Measurements from ENCODE around the gene BTBD2. TPM values are rescaled to one million over a fixed set of nuclear protein-coding genes. Genes with fewer than 3 reads are reported as not detected.
A peak's percentile ranks its signal among the peaks of the same experiment; 100 is the strongest.

The BTBD2 gene
- total and polyA plus RNA-seq, 2 of the 13 experiments (the other 11 are each of a cell fraction or from before 2014, with no cell fraction given) = 28.1 to 45.3 TPM

DNA sequence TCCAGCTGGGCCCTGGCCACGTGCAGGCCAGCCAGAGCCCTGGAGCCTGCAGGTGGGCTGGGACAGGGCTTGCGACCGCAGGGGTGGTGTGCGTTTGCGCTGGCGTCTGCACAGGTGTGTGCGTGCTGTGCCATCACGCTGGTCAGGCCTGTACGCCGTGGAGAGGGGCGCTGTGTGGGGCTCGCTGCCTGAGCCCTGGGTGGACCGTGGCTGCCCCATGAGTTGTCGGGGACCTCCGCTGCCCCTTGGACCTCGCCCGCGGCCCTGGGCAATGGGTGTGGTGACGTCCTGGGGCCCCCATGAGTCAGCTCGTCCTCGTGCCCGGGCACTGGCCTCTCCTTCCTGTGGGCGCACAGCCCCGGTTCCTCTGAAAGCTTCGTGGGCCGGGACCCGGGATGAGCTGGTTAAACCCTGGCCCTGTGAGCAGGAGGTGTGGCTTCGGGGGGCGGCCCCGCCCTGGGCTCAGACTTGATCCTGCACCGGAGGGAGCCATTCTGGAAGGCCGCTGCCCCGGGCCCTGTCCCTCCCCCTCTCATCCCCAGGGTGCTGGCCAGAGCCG is 67.8 kb downstream of the BTBD2 start:
- intact Hi-C loops (cut with micrococcal nuclease; ENCODE audit: unreplicated experiment) = no loop called here
- no peak overlapping the region for H3K27ac ChIP-seq (ENCODE audit: extremely low read length, insufficient read depth, low read length)
- POLR2A ChIA-PET = no interaction called here

DNA sequence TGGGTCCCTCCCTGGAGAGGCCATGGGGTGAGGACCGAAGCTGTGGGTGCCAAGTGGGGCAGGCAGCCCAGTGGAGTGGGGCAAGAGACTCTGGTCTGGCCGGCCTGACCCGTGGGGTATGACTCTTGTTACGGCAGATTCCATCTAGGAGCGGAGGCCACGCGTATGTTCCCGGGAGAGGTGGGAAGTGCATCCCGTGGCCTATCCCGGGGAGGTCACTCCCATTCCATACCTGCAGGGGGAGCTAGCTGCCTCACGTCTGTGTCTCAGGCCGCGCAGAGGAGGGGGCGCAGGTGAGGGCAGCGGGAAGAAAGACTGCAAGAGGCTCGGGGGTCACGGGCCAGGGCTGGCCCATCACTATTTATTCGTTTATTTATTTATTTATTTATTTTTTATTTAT is 69.6 kb downstream of the BTBD2 start:
- no peaks in the 10 kb centered on the region; a peak in 1 of 5 replicates for H3K27me3 ChIP-seq (ENCODE audit: control insufficient read depth in 1 of 2, insufficient read depth in 2 of 2, low read length in 2 of 2)
- H3K79me2 ChIP-seq (ENCODE audit: insufficient read depth, low read length) = peaks cover 73% of the 10 kb centered on the region
- intact Hi-C loops (cut with micrococcal nuclease; ENCODE audit: unreplicated experiment) = no loop called here
- H3K9me3 ChIP-seq (ENCODE audit: low read length) = no peaks in the 10 kb centered on the region
- H3K36me3 ChIP-seq (replicated peaks in 1 of 2; ENCODE audit: control insufficient read depth in 1 of 2, insufficient read depth in 2 of 2, low read length in 2 of 2) = peaks cover 2 to 9% of the 10 kb centered on the region in 2 experiments; a peak in 3 of 5 replicates
- no peak overlapping the region for H3K9ac ChIP-seq (ENCODE audit: insufficient read depth, low read depth, low read length)
- H3K27ac ChIP-seq (ENCODE audit: extremely low read length, insufficient read depth, low read length) = no peak overlapping the region
- POLR2A ChIA-PET = no interaction called here
- no peak overlapping the region for H3K4me3 ChIP-seq (replicated peaks in 1 of 3; ENCODE audit: insufficient read depth in 1 of 3, low read depth in 2 of 3, low read length in 3 of 3)
- in situ Hi-C loops (cut with HindIII; ENCODE audit: extremely low pct_ligation_motif_present, low pct_unique_long_range_greater_than_20kb) = no loop called here
- peaks cover 21% of the 10 kb centered on the region for H3K4me1 ChIP-seq (ENCODE audit: insufficient read depth, low read length)
- H4K20me1 ChIP-seq (ENCODE audit: insufficient read depth, low read length) = peaks cover 57% of the 10 kb centered on the region
- peak; percentile 35 for ATAC-seq
- DNase-seq (ENCODE audit: low spot score) = peak; percentile 58
- CTCF ChIA-PET (ENCODE audit: low intra/inter-chr PET ratio, low total read pairs) = interaction anchor here (0.5 to 0.7 kb wide), 2 partner anchors 124 kb away, joined by 3 to 4 read pairs; no protein-coding TSS in a partner anchor
- H2AFZ ChIP-seq (ENCODE audit: low read length) = no peak overlapping the region
- BruUV-seq (replicated peaks) = no TSS peak
- FAIRE-seq = peak; percentile 43
- 0 out of 2 replicates have a peak overlapping the region, but pooled peaks have one; percentile 3 for H3K4me2 ChIP-seq (ENCODE audit: low read depth, low read length)
- WGBS (ENCODE audit: low lambda C conversion rate) = 43% methylated on average over 15 of the region's 18 CpGs
- TF ChIP-seq ZNF766 (CRISPR knock-in tag; IDR thresholded peaks at IDR 0.05; ENCODE audit: borderline replicate concordance) (no peak), IRF2 (CRISPR knock-in tag; IDR thresholded peaks at IDR 0.05) (0 out of 2 replicates have a peak, but pooled peaks have one; percentile 21), HNRNPLL (IDR thresholded peaks at IDR 0.05; ENCODE audit: low read depth, low read length, poor library complexity, severe bottlenecking) (peak; percentile 19), SALL1 (CRISPR knock-in tag; IDR thresholded peaks at IDR 0.05) (peak; percentile 50), DPF2 (CRISPR knock-in tag; IDR thresholded peaks at IDR 0.05; ENCODE audit: borderline replicate concordance, low read depth) (no peak), ZSCAN29 (CRISPR knock-in tag; conservative IDR thresholded peaks at IDR 0.05) (no peak), ZFY (CRISPR knock-in tag; IDR thresholded peaks at IDR 0.05) (peak; percentile 21; the same call in 1 of the 2 replicates)
- TF ChIP-seq, protein P1, sequence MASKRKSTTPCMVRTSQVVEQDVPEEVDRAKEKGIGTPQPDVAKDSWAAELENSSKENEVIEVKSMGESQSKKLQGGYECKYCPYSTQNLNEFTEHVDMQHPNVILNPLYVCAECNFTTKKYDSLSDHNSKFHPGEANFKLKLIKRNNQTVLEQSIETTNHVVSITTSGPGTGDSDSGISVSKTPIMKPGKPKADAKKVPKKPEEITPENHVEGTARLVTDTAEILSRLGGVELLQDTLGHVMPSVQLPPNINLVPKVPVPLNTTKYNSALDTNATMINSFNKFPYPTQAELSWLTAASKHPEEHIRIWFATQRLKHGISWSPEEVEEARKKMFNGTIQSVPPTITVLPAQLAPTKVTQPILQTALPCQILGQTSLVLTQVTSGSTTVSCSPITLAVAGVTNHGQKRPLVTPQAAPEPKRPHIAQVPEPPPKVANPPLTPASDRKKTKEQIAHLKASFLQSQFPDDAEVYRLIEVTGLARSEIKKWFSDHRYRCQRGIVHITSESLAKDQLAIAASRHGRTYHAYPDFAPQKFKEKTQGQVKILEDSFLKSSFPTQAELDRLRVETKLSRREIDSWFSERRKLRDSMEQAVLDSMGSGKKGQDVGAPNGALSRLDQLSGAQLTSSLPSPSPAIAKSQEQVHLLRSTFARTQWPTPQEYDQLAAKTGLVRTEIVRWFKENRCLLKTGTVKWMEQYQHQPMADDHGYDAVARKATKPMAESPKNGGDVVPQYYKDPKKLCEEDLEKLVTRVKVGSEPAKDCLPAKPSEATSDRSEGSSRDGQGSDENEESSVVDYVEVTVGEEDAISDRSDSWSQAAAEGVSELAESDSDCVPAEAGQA (IDR thresholded peaks at IDR 0.05; ENCODE audit: low read depth) = peak; percentile 46; the same call in 1 of the 2 replicates
- TF ChIP-seq, protein P1 (CRISPR knock-in tag; IDR thresholded peaks at IDR 0.05; ENCODE audit: borderline replicate concordance) = no peak
- TF ChIP-seq, protein P2, sequence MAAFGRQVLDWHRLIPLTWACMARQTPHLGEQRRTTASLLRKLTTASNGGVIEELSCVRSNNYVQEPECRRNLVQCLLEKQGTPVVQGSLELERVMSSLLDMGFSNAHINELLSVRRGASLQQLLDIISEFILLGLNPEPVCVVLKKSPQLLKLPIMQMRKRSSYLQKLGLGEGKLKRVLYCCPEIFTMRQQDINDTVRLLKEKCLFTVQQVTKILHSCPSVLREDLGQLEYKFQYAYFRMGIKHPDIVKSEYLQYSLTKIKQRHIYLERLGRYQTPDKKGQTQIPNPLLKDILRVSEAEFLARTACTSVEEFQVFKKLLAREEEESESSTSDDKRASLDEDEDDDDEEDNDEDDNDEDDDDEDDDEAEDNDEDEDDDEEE (CRISPR knock-in tag; IDR thresholded peaks at IDR 0.05) = no peak

More for the DNA sequence above, 67.8 kb downstream of the BTBD2 start:
- 80% methylated on average over 1 of the region's 34 CpGs for WGBS (ENCODE audit: low lambda C conversion rate)
- no peak overlapping the region for H2AFZ ChIP-seq (ENCODE audit: low read length)
- TF ChIP-seq BRD4 (CRISPR knock-in tag; IDR thresholded peaks at IDR 0.05) (no peak), RARA (CRISPR knock-in tag; IDR thresholded peaks at IDR 0.05) (no peak), AGO2 (optimal IDR thresholded peaks at IDR 0.05; ENCODE audit: low read depth, low read length) (peak; percentile 30), KAT2B (IDR thresholded peaks at IDR 0.05; ENCODE audit: borderline replicate concordance, low read depth, low read length) (no peak)
- H3K4me3 ChIP-seq (replicated peaks in 1 of 3; ENCODE audit: insufficient read depth in 1 of 3, low read depth in 2 of 3, low read length in 3 of 3) = no peak overlapping the region
- no peak for ATAC-seq
- H3K36me3 ChIP-seq (replicated peaks in 1 of 2; ENCODE audit: control insufficient read depth in 1 of 2, insufficient read depth in 2 of 2, low read length in 2 of 2) = peaks cover 5 to 17% of the 10 kb centered on the region in 2 experiments; a peak in 4 of 5 replicates
- in situ Hi-C loops (cut with HindIII; ENCODE audit: extremely low pct_ligation_motif_present, low pct_unique_long_range_greater_than_20kb) = no loop called here
- H3K9ac ChIP-seq (ENCODE audit: insufficient read depth, low read depth, low read length) = no peak overlapping the region
- no peaks in the 10 kb centered on the region for H3K27me3 ChIP-seq (ENCODE audit: control insufficient read depth in 1 of 2, insufficient read depth in 2 of 2, low read length in 2 of 2)
- peaks cover 73% of the 10 kb centered on the region for H3K79me2 ChIP-seq (ENCODE audit: insufficient read depth, low read length)
- no peak for FAIRE-seq
- peaks cover 21% of the 10 kb centered on the region for H3K4me1 ChIP-seq (ENCODE audit: insufficient read depth, low read length)
- H3K9me3 ChIP-seq (ENCODE audit: low read length) = no peaks in the 10 kb centered on the region
- CTCF ChIA-PET (ENCODE audit: low intra/inter-chr PET ratio, low total read pairs) = no interaction called here
- no peak for DNase-seq (ENCODE audit: low spot score)
- BruUV-seq (replicated peaks) = no TSS peak
- H3K4me2 ChIP-seq (ENCODE audit: low read depth, low read length) = no peak overlapping the region
- peaks cover 53% of the 10 kb centered on the region for H4K20me1 ChIP-seq (ENCODE audit: insufficient read depth, low read length)

Data from HepG2 (cell line).